Panc1 (cell line): ENCODE results near the gene NEB. TPM values are rescaled to one million over a fixed set of nuclear protein-coding genes. Genes with fewer than 3 reads are reported as not detected.

Source experiments
- ATAC-seq: fragments of 200-7000 bp; cut with Tn5 transposase; 2 replicates; pipeline ENCODE4 v1.9.1; 2020; ENCODE audit warnings: mild to moderate bottlenecking, moderate library complexity
- BruUV-seq: library from RNA; stranded (reverse); fragments of 400-500 nt; replicated peaks from 2 replicates; lab custom pipeline; 2021; lab: Mats Ljungman, UMichigan
- CTCF ChIA-PET: fragments of 300-600 bp; sonication (Branson Sonifier 250); formaldehyde crosslinking; loops from one replicate; lab custom pipeline; 2022; ENCODE audit warnings: antibody characterized with exemption; lab: Charles Lee
- POLR2A ChIA-PET: fragments of 300-600 bp; sonication (Branson Sonifier 250); formaldehyde crosslinking; loops from one replicate; lab custom pipeline; 2022; ENCODE audit warnings: antibody characterized with exemption; lab: Charles Lee
- DNase-seq: peaks from one replicate; pipeline ENCODE4 v3.0.0-alpha.2; 2010; ENCODE audit warnings: low read depth, low spot score
- H3K27ac ChIP-seq: 2 replicates; pipeline ENCODE4 v1.5.1; 2011; ENCODE audit warnings: mild to moderate bottlenecking, low read length, inconsistent platforms
- H3K27me3 ChIP-seq: fragments of 200-500 bp; sonication (Bioruptor generic); 2 replicates; pipeline ENCODE4 v1.6.0; 2014; ENCODE audit warnings: low read length, inconsistent platforms; ENCODE audit not compliant: control insufficient read depth, insufficient read depth
- H3K36me3 ChIP-seq: fragments of 200-500 bp; sonication (Bioruptor generic); 2 replicates; pipeline ENCODE4 v1.5.1; 2014; ENCODE audit warnings: inconsistent platforms, mild to moderate bottlenecking, low read length, moderate library complexity; ENCODE audit not compliant: control insufficient read depth, insufficient read depth
- H3K4me1 ChIP-seq: 2 replicates; pipeline ENCODE4 v1.5.1; 2011; ENCODE audit warnings: inconsistent platforms, mild to moderate bottlenecking, low read length, moderate library complexity; ENCODE audit not compliant: control insufficient read depth, insufficient read depth
- H3K4me3 ChIP-seq, 2 experiments: 2 replicates each; pipeline ENCODE4 v1.5.1; 2011 to 2012; ENCODE audit warnings: low read depth in 2 of 2, low read length in 2 of 2, mild to moderate bottlenecking in 2 of 2, inconsistent platforms in 1 of 2, moderate library complexity in 1 of 2
- H3K9me3 ChIP-seq: fragments of 200-500 bp; sonication (Bioruptor generic); 2 replicates; pipeline ENCODE4 v1.5.1; 2014; ENCODE audit warnings: low read depth, mild to moderate bottlenecking, inconsistent platforms, low read length, moderate library complexity; ENCODE audit not compliant: control insufficient read depth, insufficient read depth
- CTCF ChIP-seq: fragments of 450-650 bp; IDR thresholded peaks from 2 replicates; pipeline ENCODE4 v1.5.1; 2017; ENCODE audit warnings: mild to moderate bottlenecking
- POLR2AphosphoS5 ChIP-seq: IDR thresholded peaks from 2 replicates; pipeline ENCODE4 v1.6.1; 2012; ENCODE audit warnings: mild to moderate bottlenecking, low read depth, low read length, moderate library complexity
- REST ChIP-seq, 2 experiments: IDR thresholded peaks; 2 replicates each; pipeline ENCODE4 v1.6.1; 2011 to 2012; ENCODE audit warnings: low read depth in 2 of 2, control low read depth in 1 of 2, low read length in 1 of 2, mild to moderate bottlenecking in 1 of 2, moderate library complexity in 1 of 2; ENCODE audit not compliant: insufficient read depth in 1 of 2
- SIN3A ChIP-seq: IDR thresholded peaks from 2 replicates; pipeline ENCODE4 v1.6.1; 2012; ENCODE audit warnings: low read depth, mild to moderate bottlenecking, low read length, moderate library complexity, borderline replicate concordance; ENCODE audit not compliant: insufficient read depth
- TCF7L2 ChIP-seq: IDR thresholded peaks from 2 replicates; pipeline ENCODE4 v1.6.1; 2011; ENCODE audit warnings: mild to moderate bottlenecking, low read depth, low read length, inconsistent platforms
- in situ Hi-C: cut with HindIII; loops from 2 replicates; pipeline ENCODE4 v1.10.0; 2016; ENCODE audit warnings: low sequenced_read_pairs, low pct_unique_long_range_greater_than_20kb
- intact Hi-C: fragments of 100-400 bp; cut with micrococcal nuclease; formaldehyde crosslinking; loops from one replicate; pipeline ENCODE4 v1.10.0; 2022; ENCODE audit not compliant: unreplicated experiment
- total RNA-seq: library from RNA; stranded (reverse); gene quantifications from one replicate; pipeline ENCODE4 v1.2.1, GENCODE V29; 2021; ENCODE audit not compliant: unreplicated experiment

The NEB gene
- total RNA-seq, 1 experiment from 2014 or later, result 0.10 TPM

- ATAC-seq (no peak), DNase-seq (no peak)
- ChIA-PET POLR2A (no interaction called here), CTCF (no interaction called here)
- Histone ChIP-seq H3K9me3 (no peaks in the 10 kb centered on the region), H3K36me3 (no peaks in the 10 kb centered on the region), H3K4me3 (no peak overlapping the region), H3K4me1 (no peaks in the 10 kb centered on the region), H3K27ac (no peak overlapping the region), H3K27me3 (peaks cover 12% of the 10 kb centered on the region)
- BruUV-seq, result no TSS peak
- in situ Hi-C loops (no loop called here), intact Hi-C loops (no loop called here)
- TF ChIP-seq REST (IDR thresholded peaks at IDR 0.05; ENCODE audit: insufficient read depth in 1 of 2, low read depth in 2 of 2, low read length in 1 of 2) (no peak), CTCF (no peak), POLR2AphosphoS5 (no peak), SIN3A (no peak), TCF7L2 (no peak)
Measured at GRCh38 chr2:151672277-151672676, 62.0 kb downstream of the NEB start.

GRCh38 chr2:151670846-151671597, 63.3 kb downstream of the NEB start:
- no TSS peak for BruUV-seq
- ATAC-seq, result no peak
- H3K4me3 ChIP-seq, result no peak overlapping the region
- H3K9me3 ChIP-seq, result no peaks in the 10 kb centered on the region
- intact Hi-C loops, result no loop called here
- DNase-seq, result no peak
- in situ Hi-C loops, result no loop called here
- no peaks in the 10 kb centered on the region for H3K4me1 ChIP-seq
- no peak overlapping the region for H3K27ac ChIP-seq
- peaks cover 6% of the 10 kb centered on the region for H3K27me3 ChIP-seq
- ChIA-PET CTCF (no interaction called here), POLR2A (no interaction called here)
- no peaks in the 10 kb centered on the region for H3K36me3 ChIP-seq
- TF ChIP-seq TCF7L2 (no peak), SIN3A (no peak), POLR2AphosphoS5 (no peak), REST (IDR thresholded peaks at IDR 0.05; ENCODE audit: insufficient read depth in 1 of 2, low read depth in 2 of 2, low read length in 1 of 2) (no peak), CTCF (no peak)
